H9 (cell line): ENCODE results near the gene ABCB8. TPM values are rescaled to one million over a fixed set of nuclear protein-coding genes. Genes with fewer than 3 reads are reported as not detected.

ENCODE experiments used
- DNase-seq: peaks from one replicate; pipeline ENCODE4 v3.0.0-alpha.2; 2017
- H2AFZ ChIP-seq: one replicate; pipeline ENCODE4 v1.6.1; 2013; ENCODE audit warnings: mild to moderate bottlenecking, low read length, control low read depth, moderate library complexity
- H2AK5ac ChIP-seq: 2 replicates; pipeline ENCODE4 v1.6.1; 2013; ENCODE audit warnings: low read length, control low read depth, mixed read lengths; ENCODE audit not compliant: insufficient read length
- H2BK120ac ChIP-seq: one replicate; pipeline ENCODE4 v1.6.1; 2013; ENCODE audit warnings: low read depth, mild to moderate bottlenecking, low read length, control low read depth, inconsistent platforms; ENCODE audit not compliant: poor library complexity, severe bottlenecking
- H2BK12ac ChIP-seq: 2 replicates; pipeline ENCODE4 v1.6.1; 2013; ENCODE audit warnings: low read length, control low read depth, mixed read lengths, low read depth; ENCODE audit not compliant: insufficient read length
- H2BK15ac ChIP-seq: 2 replicates; pipeline ENCODE4 v1.6.1; 2013; ENCODE audit warnings: low read depth, low read length, control low read depth
- H2BK20ac ChIP-seq: one replicate; pipeline ENCODE4 v1.6.1; 2013; ENCODE audit warnings: low read depth, mild to moderate bottlenecking, low read length, control low read depth, inconsistent platforms; ENCODE audit not compliant: poor library complexity, severe bottlenecking
- H2BK5ac ChIP-seq: 2 replicates; pipeline ENCODE4 v1.6.1; 2013; ENCODE audit warnings: low read length, control low read depth, mixed read lengths; ENCODE audit not compliant: insufficient read length
- H3K14ac ChIP-seq: 2 replicates; pipeline ENCODE4 v1.6.1; 2013; ENCODE audit warnings: low read length, control low read depth; ENCODE audit not compliant: insufficient read depth
- H3K18ac ChIP-seq: 2 replicates; pipeline ENCODE4 v1.6.1; 2013; ENCODE audit warnings: low read depth, mild to moderate bottlenecking, mixed read lengths, low read length, control low read depth; ENCODE audit not compliant: insufficient read length
- H3K23ac ChIP-seq: 2 replicates; pipeline ENCODE4 v1.6.1; 2013; ENCODE audit warnings: low read length, control low read depth, mixed read lengths, low read depth; ENCODE audit not compliant: insufficient read length
- H3K23me2 ChIP-seq: 2 replicates; pipeline ENCODE4 v1.6.1; 2013; ENCODE audit warnings: low read depth, mild to moderate bottlenecking, mixed read lengths, low read length, control low read depth; ENCODE audit not compliant: insufficient read length, poor library complexity, severe bottlenecking
- H3K27ac ChIP-seq: 2 replicates; pipeline ENCODE4 v1.5.1; 2013; ENCODE audit warnings: low read length, control low read depth, mixed read lengths, low read depth; ENCODE audit not compliant: insufficient read length
- H3K27me3 ChIP-seq: 2 replicates; pipeline ENCODE4 v1.6.1; 2013; ENCODE audit warnings: low read length, control low read depth, inconsistent platforms; ENCODE audit not compliant: insufficient read depth
- H3K4ac ChIP-seq: 2 replicates; pipeline ENCODE4 v1.6.1; 2013; ENCODE audit warnings: low read depth, mild to moderate bottlenecking, control low read depth, inconsistent platforms, low read length, moderate library complexity
- H3K4me1 ChIP-seq: 2 replicates; pipeline ENCODE4 v1.6.1; 2013; ENCODE audit warnings: low read length, control low read depth, inconsistent platforms; ENCODE audit not compliant: insufficient read depth
- H3K4me2 ChIP-seq: 2 replicates; pipeline ENCODE4 v1.6.1; 2013; ENCODE audit warnings: low read length, control low read depth, mixed read lengths; ENCODE audit not compliant: insufficient read length, insufficient read depth
- H3K56ac ChIP-seq: 2 replicates; pipeline ENCODE4 v1.6.1; 2013; ENCODE audit warnings: low read depth, mild to moderate bottlenecking, mixed read lengths, low read length, control low read depth; ENCODE audit not compliant: insufficient read length
- H3K79me1 ChIP-seq: 2 replicates; pipeline ENCODE4 v1.6.1; 2013; ENCODE audit warnings: low read depth, mild to moderate bottlenecking, moderate library complexity, low read length, control low read depth, inconsistent platforms; ENCODE audit not compliant: insufficient read depth, poor library complexity, severe bottlenecking
- H3K79me2 ChIP-seq: 2 replicates; pipeline ENCODE4 v1.6.1; 2013; ENCODE audit warnings: low read length, control low read depth, inconsistent platforms; ENCODE audit not compliant: insufficient read depth
- H3K9ac ChIP-seq: 2 replicates; pipeline ENCODE4 v1.6.1; 2013; ENCODE audit warnings: low read length, control low read depth, mixed read lengths; ENCODE audit not compliant: insufficient read length; ENCODE audit errors: extremely low read depth
- H3K9me3 ChIP-seq: one replicate; pipeline ENCODE4 v1.6.1; 2013; ENCODE audit warnings: low read depth, low read length, inconsistent platforms; ENCODE audit not compliant: control insufficient read depth
- H3T11ph ChIP-seq: one replicate; pipeline ENCODE4 v1.6.1; 2013; ENCODE audit warnings: mild to moderate bottlenecking, low read length, control low read depth, inconsistent platforms
- H4K20me1 ChIP-seq: one replicate; pipeline ENCODE4 v1.6.1; 2013; ENCODE audit not compliant: control insufficient read depth, insufficient read length, insufficient read depth
- H4K5ac ChIP-seq: 2 replicates; pipeline ENCODE4 v1.6.1; 2013; ENCODE audit warnings: low read depth, mild to moderate bottlenecking, mixed read lengths, low read length, control low read depth; ENCODE audit not compliant: insufficient read length
- H4K8ac ChIP-seq: replicated peaks from 2 replicates; pipeline ENCODE4 v1.6.1; 2013; ENCODE audit warnings: low read length, control low read depth, mixed read lengths, low read depth; ENCODE audit not compliant: insufficient read length
- H4K91ac ChIP-seq: 2 replicates; pipeline ENCODE4 v1.6.1; 2013; ENCODE audit warnings: low read depth, mild to moderate bottlenecking, moderate library complexity, mixed read lengths, low read length, control low read depth; ENCODE audit not compliant: insufficient read length
- H3K27ac Mint-ChIP-seq, 3 experiments: 2 replicates in 2 of 3; 3 replicates in 1 of 3; pipeline ENCODE4 v1.8.0; 2020 to 2021; ENCODE audit warnings: mixed read lengths in 3 of 3, mild to moderate bottlenecking in 1 of 3, moderate library complexity in 1 of 3
- H3K27me3 Mint-ChIP-seq: 2 replicates; pipeline ENCODE4 v1.8.0; 2021; ENCODE audit warnings: low read depth, mild to moderate bottlenecking, moderate library complexity, mixed read lengths
- H3K36me3 Mint-ChIP-seq, 3 experiments: 2 replicates in 2 of 3; 3 replicates in 1 of 3; pipeline ENCODE4 v1.8.0; 2020 to 2021; ENCODE audit warnings: low read depth in 3 of 3, mixed read lengths in 3 of 3; ENCODE audit not compliant: insufficient read depth in 1 of 3
- H3K4me1 Mint-ChIP-seq, 2 experiments: 2 replicates each; pipeline ENCODE4 v1.8.0; 2020; ENCODE audit warnings: mixed read lengths in 2 of 2
- H3K4me3 Mint-ChIP-seq, 2 experiments: 2 replicates in 1 of 2; 3 replicates in 1 of 2; pipeline ENCODE4 v1.8.0; 2020 to 2021; ENCODE audit warnings: mild to moderate bottlenecking in 2 of 2, mixed read lengths in 2 of 2, moderate library complexity in 1 of 2
- H3K9me3 Mint-ChIP-seq, 2 experiments: 2 replicates in 1 of 2; 3 replicates in 1 of 2; pipeline ENCODE4 v1.8.0; 2020; ENCODE audit warnings: mild to moderate bottlenecking in 2 of 2, mixed read lengths in 2 of 2, moderate library complexity in 1 of 2
- WGBS: extraction: QIAGEN DNeasy Blood & Tissue Kit; methylation state at CpG from one replicate; pipeline ENCODE4 v1.1.7; 2013; ENCODE audit warnings: missing lambda C conversion rate, low lambda C conversion rate, mixed read lengths; ENCODE audit not compliant: insufficient read length; ENCODE audit errors: extremely low coverage; 5-methylcytosine and 5-hydroxymethylcytosine counted together
- total RNA-seq: library from RNA; stranded (reverse); gene quantifications from 2 replicates; pipeline ENCODE4 v1.2.1, GENCODE V29; 2021
- TF ChIP-seq, protein P1 (sequence below): fragments of 200-600 bp; sonication (generic); conservative IDR thresholded peaks from 3 replicates; pipeline ENCODE4 v1.8.0; 2021; ENCODE audit warnings: antibody characterized with exemption, mild to moderate bottlenecking

Gene ABCB8
- total RNA-seq, 1 experiment from 2014 or later: 22.1 TPM

DNA sequence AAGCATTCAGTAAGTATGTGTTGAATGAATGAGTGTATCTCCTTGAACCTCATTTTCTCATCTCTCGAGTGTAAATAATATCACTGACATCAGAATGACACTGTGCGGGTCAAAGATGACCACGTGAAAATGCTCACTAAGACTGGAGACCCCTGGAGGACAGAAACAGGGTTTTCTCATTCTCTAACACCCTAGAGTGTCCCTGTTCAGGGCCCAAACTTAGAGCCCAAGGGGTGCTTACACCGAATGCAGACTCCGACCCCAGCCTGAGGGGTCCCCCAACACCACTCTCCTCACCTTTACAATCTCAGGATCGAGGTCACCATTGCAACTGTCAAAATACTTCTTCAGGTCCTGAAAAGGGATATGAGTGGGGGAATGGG lies 28.0 kb downstream of the ABCB8 start:
- Histone ChIP-seq H2BK12ac (no peak overlapping the region), H3K4me2 (no peak overlapping the region), H2BK120ac (no peak overlapping the region), H4K20me1 (no peaks in the 10 kb centered on the region), H3K23me2 (peaks cover 29% of the 10 kb centered on the region), H2BK15ac (no peak overlapping the region), H4K8ac (no peak overlapping the region), H3K79me2 (no peaks in the 10 kb centered on the region), H3K4me1 (peaks cover 8% of the 10 kb centered on the region), H3T11ph (no peak overlapping the region), H4K5ac (no peak overlapping the region), H3K18ac (no peak overlapping the region), H3K27me3 (no peaks in the 10 kb centered on the region; the same call in 1 of the 2 replicates), H3K27ac (no peak overlapping the region), H3K23ac (no peak overlapping the region), H4K91ac (no peak overlapping the region), H3K9me3 (no peaks in the 10 kb centered on the region), H2BK5ac (no peak overlapping the region), H2BK20ac (no peak overlapping the region), H3K4ac (no peak overlapping the region), H3K56ac (no peak overlapping the region), H2AFZ (no peak overlapping the region), H2AK5ac (no peak overlapping the region), H3K79me1 (no peaks in the 10 kb centered on the region), H3K9ac (no peak overlapping the region), H3K14ac (no peak overlapping the region)
- no CpG with 5 or more reads among the region's 6 CpGs for WGBS
- no peak for DNase-seq
- Mint-ChIP-seq H3K27ac (no peak overlapping the region), H3K36me3 (peaks cover 0 to 11% (median 0%) of the 10 kb centered on the region in 3 experiments; a peak in 3 of 7 replicates), H3K27me3 (peaks cover 36% of the 10 kb centered on the region), H3K4me3 (peak overlapping the region; percentile 78 to 91; a peak in 3 of 5 replicates), H3K9me3 (no peaks in the 10 kb centered on the region; a peak in 1 of 5 replicates), H3K4me1 (peaks cover 28 to 39% of the 10 kb centered on the region in 2 experiments)
- TF ChIP-seq, protein P1, sequence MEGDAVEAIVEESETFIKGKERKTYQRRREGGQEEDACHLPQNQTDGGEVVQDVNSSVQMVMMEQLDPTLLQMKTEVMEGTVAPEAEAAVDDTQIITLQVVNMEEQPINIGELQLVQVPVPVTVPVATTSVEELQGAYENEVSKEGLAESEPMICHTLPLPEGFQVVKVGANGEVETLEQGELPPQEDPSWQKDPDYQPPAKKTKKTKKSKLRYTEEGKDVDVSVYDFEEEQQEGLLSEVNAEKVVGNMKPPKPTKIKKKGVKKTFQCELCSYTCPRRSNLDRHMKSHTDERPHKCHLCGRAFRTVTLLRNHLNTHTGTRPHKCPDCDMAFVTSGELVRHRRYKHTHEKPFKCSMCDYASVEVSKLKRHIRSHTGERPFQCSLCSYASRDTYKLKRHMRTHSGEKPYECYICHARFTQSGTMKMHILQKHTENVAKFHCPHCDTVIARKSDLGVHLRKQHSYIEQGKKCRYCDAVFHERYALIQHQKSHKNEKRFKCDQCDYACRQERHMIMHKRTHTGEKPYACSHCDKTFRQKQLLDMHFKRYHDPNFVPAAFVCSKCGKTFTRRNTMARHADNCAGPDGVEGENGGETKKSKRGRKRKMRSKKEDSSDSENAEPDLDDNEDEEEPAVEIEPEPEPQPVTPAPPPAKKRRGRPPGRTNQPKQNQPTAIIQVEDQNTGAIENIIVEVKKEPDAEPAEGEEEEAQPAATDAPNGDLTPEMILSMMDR: no peak
